SK-N-SH (cell line): ENCODE measurements around the gene C1orf159.

Experiments used
- EP300 ChIP-seq, 2 experiments: IDR thresholded peaks; 2 replicates each; pipeline versions ENCODE4 v1.4.0 to v1.6.1; 2012; ENCODE audit warnings: borderline replicate concordance in 1 of 2, low read depth in 1 of 2, low read length in 1 of 2
- FOXM1 ChIP-seq: IDR thresholded peaks from 2 replicates; pipeline ENCODE4 v1.4.0; 2012; ENCODE audit warnings: low read depth, mild to moderate bottlenecking
- GABPA ChIP-seq: IDR thresholded peaks from 2 replicates; pipeline ENCODE4 v1.4.0; 2012; ENCODE audit warnings: low read depth, mild to moderate bottlenecking
- JUND ChIP-seq: IDR thresholded peaks from 2 replicates; pipeline ENCODE4 v1.4.0; 2012
- MEF2A ChIP-seq: IDR thresholded peaks from 2 replicates; pipeline ENCODE4 v1.4.0; 2012; ENCODE audit warnings: low read depth, borderline replicate concordance
- SMC3 ChIP-seq: IDR thresholded peaks from 2 replicates; pipeline ENCODE4 v1.6.1; 2012; ENCODE audit warnings: low read depth, low read length, improper control_type of control experiment
- TAF1 ChIP-seq: IDR thresholded peaks from 2 replicates; pipeline ENCODE4 v1.6.1; 2012; ENCODE audit warnings: low read depth, mild to moderate bottlenecking, low read length, moderate library complexity, borderline replicate concordance
- TEAD4 ChIP-seq: IDR thresholded peaks from 2 replicates; pipeline ENCODE4 v1.4.0; 2012; ENCODE audit warnings: mild to moderate bottlenecking, borderline replicate concordance; ENCODE audit not compliant: insufficient read depth
- TF ChIP-seq, protein P1 (sequence below): fragments of 200-600 bp; sonication (generic); IDR thresholded peaks from 2 replicates; pipeline ENCODE4 v1.6.1; 2017; ENCODE audit warnings: antibody characterized with exemption, mild to moderate bottlenecking, moderate library complexity
- TF ChIP-seq, protein P2 (sequence below): IDR thresholded peaks from 2 replicates; pipeline ENCODE4 v1.4.0; 2012; ENCODE audit warnings: low read depth
- TF ChIP-seq, protein P3 (sequence below): IDR thresholded peaks from 2 replicates; pipeline ENCODE4 v1.4.0; 2012; ENCODE audit warnings: low read depth, borderline replicate concordance

DNA sequence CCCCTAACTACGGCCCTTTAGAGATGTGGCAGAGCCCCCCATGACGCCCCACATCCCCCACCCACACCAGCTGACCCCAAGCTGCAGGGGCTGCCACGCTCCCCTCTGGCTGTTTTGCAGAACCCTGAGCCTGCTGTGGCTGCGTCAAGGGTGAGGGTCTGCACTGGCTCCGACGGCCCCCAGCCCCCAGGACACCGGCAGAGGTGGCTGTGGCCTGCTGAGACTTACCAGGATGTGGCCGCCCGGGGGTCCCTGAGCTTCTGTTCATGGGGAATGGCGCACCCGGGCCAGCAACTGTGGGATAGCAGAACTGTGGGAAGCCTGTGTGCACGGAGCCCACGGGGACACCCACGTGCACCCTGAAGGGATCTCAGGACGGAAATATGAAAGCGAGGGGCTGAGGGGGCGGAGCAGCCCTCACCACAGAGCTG lies 29.0 kb downstream of the C1orf159 start:
- TF ChIP-seq TAF1, result no peak
- TF ChIP-seq, protein P1, sequence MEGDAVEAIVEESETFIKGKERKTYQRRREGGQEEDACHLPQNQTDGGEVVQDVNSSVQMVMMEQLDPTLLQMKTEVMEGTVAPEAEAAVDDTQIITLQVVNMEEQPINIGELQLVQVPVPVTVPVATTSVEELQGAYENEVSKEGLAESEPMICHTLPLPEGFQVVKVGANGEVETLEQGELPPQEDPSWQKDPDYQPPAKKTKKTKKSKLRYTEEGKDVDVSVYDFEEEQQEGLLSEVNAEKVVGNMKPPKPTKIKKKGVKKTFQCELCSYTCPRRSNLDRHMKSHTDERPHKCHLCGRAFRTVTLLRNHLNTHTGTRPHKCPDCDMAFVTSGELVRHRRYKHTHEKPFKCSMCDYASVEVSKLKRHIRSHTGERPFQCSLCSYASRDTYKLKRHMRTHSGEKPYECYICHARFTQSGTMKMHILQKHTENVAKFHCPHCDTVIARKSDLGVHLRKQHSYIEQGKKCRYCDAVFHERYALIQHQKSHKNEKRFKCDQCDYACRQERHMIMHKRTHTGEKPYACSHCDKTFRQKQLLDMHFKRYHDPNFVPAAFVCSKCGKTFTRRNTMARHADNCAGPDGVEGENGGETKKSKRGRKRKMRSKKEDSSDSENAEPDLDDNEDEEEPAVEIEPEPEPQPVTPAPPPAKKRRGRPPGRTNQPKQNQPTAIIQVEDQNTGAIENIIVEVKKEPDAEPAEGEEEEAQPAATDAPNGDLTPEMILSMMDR, result no peak
- TF ChIP-seq MEF2A, result no peak
- no peak for TF ChIP-seq EP300 (IDR thresholded peaks at IDR 0.05; ENCODE audit: borderline replicate concordance in 1 of 2, low read depth in 1 of 2, low read length in 1 of 2)
- TF ChIP-seq, protein P2, sequence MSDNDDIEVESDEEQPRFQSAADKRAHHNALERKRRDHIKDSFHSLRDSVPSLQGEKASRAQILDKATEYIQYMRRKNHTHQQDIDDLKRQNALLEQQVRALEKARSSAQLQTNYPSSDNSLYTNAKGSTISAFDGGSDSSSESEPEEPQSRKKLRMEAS, result no peak
- no peak for TF ChIP-seq FOXM1
- TF ChIP-seq GABPA, result no peak
- TF ChIP-seq JUND, result no peak
- no peak for TF ChIP-seq SMC3
- TF ChIP-seq, protein P3, sequence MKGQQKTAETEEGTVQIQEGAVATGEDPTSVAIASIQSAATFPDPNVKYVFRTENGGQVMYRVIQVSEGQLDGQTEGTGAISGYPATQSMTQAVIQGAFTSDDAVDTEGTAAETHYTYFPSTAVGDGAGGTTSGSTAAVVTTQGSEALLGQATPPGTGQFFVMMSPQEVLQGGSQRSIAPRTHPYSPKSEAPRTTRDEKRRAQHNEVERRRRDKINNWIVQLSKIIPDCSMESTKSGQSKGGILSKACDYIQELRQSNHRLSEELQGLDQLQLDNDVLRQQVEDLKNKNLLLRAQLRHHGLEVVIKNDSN, result no peak
- no peak for TF ChIP-seq TEAD4
